Measurements from ENCODE around the gene PRDX5.

DNA sequence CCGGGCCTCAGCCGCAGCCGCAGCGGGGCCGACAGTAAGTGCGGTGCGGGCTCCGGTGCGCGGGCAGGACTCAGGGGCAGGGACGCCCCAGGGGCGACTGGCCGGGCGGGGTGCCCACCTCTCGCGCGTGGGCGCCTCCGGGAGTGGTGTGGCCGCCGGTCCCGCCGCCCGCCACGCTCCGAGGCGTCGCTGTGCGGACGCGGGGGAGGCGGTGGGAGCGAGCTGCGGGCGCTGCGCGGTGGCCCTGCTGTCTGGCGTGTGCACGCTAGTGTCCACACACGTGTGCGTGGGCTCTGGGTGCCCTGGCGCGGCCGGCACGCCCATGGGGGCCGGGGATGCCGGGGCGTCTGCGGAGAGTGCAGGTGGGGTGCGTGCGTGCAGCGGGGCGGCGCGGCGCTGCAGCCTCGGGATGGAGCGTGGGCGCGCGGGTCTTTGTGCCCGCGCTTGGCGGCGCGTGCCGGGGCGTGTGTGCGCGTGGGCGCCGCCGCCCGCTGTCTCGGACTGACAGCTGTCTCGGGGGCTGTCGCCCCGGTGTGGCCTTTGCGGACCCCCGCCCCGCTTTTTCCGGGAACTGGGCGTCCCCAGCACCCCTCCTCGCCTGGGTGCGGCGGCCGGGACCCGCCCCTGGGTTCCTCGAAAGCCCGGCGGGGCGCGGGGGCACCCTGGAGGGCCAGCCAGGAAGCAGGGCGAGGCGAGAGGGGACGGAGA is 26.0 kb upstream of the PRDX5 start:
- TF ChIP-seq, protein P1, sequence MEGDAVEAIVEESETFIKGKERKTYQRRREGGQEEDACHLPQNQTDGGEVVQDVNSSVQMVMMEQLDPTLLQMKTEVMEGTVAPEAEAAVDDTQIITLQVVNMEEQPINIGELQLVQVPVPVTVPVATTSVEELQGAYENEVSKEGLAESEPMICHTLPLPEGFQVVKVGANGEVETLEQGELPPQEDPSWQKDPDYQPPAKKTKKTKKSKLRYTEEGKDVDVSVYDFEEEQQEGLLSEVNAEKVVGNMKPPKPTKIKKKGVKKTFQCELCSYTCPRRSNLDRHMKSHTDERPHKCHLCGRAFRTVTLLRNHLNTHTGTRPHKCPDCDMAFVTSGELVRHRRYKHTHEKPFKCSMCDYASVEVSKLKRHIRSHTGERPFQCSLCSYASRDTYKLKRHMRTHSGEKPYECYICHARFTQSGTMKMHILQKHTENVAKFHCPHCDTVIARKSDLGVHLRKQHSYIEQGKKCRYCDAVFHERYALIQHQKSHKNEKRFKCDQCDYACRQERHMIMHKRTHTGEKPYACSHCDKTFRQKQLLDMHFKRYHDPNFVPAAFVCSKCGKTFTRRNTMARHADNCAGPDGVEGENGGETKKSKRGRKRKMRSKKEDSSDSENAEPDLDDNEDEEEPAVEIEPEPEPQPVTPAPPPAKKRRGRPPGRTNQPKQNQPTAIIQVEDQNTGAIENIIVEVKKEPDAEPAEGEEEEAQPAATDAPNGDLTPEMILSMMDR (IDR thresholded peaks at IDR 0.05): no peak
- TF ChIP-seq POLR2A (IDR thresholded peaks at IDR 0.05): no peak

Measured in testis (tissue), 2 donors.